ENCODE results near the gene ZBED2. TPM values are rescaled to one million over a fixed set of nuclear protein-coding genes. Genes with fewer than 3 reads are reported as not detected.

Gene ZBED2
- total and polyA plus RNA-seq, 2 donors (not counting 3 experiments of a cell fraction or from before 2014, with no cell fraction given) = not detected

DNA sequence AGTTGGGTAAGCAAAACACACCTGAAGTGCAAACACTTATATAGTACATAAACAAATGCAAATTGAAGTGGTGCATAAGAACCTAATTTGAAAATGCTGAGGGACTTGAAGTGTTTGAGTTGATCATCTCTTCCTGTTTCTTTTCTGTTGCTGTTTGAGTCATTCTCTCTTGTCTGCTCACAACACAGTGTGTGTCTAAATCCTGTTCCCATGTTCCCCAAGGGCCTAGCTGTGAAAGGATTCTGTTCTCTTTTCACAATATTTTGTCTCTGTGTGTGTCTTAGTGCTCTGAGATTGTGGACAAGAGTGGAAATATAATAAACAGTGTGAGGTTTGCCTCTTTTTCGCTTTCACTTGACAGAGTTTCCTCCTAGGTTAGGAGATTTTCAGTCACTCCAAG lies 47.1 kb downstream of the ZBED2 start:
- Histone ChIP-seq H3K9me1 (replicated peaks; ENCODE audit: control insufficient read depth, extremely low read depth, insufficient read depth, low read length) (no peaks in the 10 kb centered on the region), H4K20me1 (replicated peaks; ENCODE audit: control insufficient read depth, extremely low read depth, insufficient read depth, low read length) (no peaks in the 10 kb centered on the region), H3K4me1 (ENCODE audit: control insufficient read depth, extremely low read depth, insufficient read depth, low read length) (no peaks in the 10 kb centered on the region), H3K4me2 (ENCODE audit: insufficient read depth, low read length) (no peak overlapping the region), H3K4me3 (replicated peaks in 1 of 3; ENCODE audit: insufficient read depth in 1 of 3, low read depth in 1 of 3, low read length in 3 of 3) (no peak overlapping the region), H2AFZ (ENCODE audit: low read depth, low read length) (no peak overlapping the region), H3K9me3 (replicated peaks; ENCODE audit: control insufficient read depth, insufficient read depth, low read length) (no peaks in the 10 kb centered on the region), H3K27ac (ENCODE audit: insufficient read depth, low read depth, low read length) (no peak overlapping the region), H3K36me3 (ENCODE audit: control insufficient read depth in 2 of 2, extremely low read depth in 1 of 2, insufficient read depth in 2 of 2, low read length in 2 of 2) (no peaks in the 10 kb centered on the region), H3K27me3 (ENCODE audit: control insufficient read depth in 2 of 2, insufficient read depth in 2 of 2, low read length in 2 of 2) (peaks cover 0 to 2% of the 10 kb centered on the region in 2 experiments), H3K79me2 (ENCODE audit: control insufficient read depth, insufficient read depth, low read length) (no peaks in the 10 kb centered on the region), H3K9ac (replicated peaks; ENCODE audit: extremely low read depth, insufficient read depth, low read length) (no peak overlapping the region)
- DNase-seq (ENCODE audit: low read depth, low spot score) = no peak
- no peak for FAIRE-seq
- dilution Hi-C loops (cut with MboI; ENCODE audit: extremely low pct_ligation_motif_present, low sequenced_read_pairs) = no loop called here
- TF ChIP-seq JUN (IDR thresholded peaks at IDR 0.05; ENCODE audit: borderline replicate concordance, insufficient read depth, insufficient read length, low read depth) (no peak), MYC (IDR thresholded peaks at IDR 0.05; ENCODE audit: low read depth, low read length) (no peak)
- POLR2A ChIA-PET = no interaction called here
- CTCF ChIA-PET = no interaction called here
- intact Hi-C loops (cut with micrococcal nuclease) = no loop called here
- BruUV-seq (replicated peaks) = no TSS peak

DNA sequence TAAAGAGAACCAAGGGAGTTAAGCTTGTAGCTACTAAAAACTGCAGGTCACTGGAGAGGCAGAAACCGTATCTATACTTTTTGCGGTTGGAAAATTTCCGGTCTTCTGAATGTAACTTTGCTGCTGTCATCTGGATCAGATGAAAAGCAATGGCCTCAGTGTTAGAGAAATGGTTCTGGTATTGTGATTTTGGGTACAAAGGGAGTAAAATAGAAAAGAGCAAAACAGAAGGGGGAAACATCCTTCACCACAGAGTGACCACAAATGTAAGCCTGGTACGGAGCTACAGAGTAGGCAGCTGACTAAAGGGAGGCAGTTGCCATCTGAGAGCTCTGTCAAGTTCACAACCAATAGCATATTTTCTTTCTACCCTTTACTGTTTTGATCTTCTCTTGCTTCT lies 47.5 kb downstream of the ZBED2 start:
- intact Hi-C loops (cut with micrococcal nuclease) = no loop called here
- FAIRE-seq = no peak
- TF ChIP-seq MYC (IDR thresholded peaks at IDR 0.05; ENCODE audit: low read depth, low read length) (no peak), POLR2AphosphoS5 (IDR thresholded peaks at IDR 0.05; ENCODE audit: insufficient read depth, low read depth, low read length) (no peak), POLR2A (IDR thresholded peaks at IDR 0.05; ENCODE audit: low read depth, low read length) (no peak)
- TF ChIP-seq, protein P1, sequence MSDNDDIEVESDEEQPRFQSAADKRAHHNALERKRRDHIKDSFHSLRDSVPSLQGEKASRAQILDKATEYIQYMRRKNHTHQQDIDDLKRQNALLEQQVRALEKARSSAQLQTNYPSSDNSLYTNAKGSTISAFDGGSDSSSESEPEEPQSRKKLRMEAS (IDR thresholded peaks at IDR 0.05; ENCODE audit: insufficient read depth, insufficient read length) = no peak
- no peaks in the 10 kb centered on the region for H3K4me1 ChIP-seq (ENCODE audit: control insufficient read depth, extremely low read depth, insufficient read depth, low read length)
- ChIA-PET POLR2A (no interaction called here), CTCF (no interaction called here)
- no peaks in the 10 kb centered on the region for H3K79me2 ChIP-seq (ENCODE audit: control insufficient read depth, insufficient read depth, low read length)
- H3K4me2 ChIP-seq (ENCODE audit: insufficient read depth, low read length) = no peak overlapping the region
- H3K4me3 ChIP-seq (replicated peaks in 1 of 3; ENCODE audit: insufficient read depth in 1 of 3, low read depth in 1 of 3, low read length in 3 of 3) = no peak overlapping the region
- no peaks in the 10 kb centered on the region for H3K9me1 ChIP-seq (replicated peaks; ENCODE audit: control insufficient read depth, extremely low read depth, insufficient read depth, low read length)
- dilution Hi-C loops (cut with MboI; ENCODE audit: extremely low pct_ligation_motif_present, low sequenced_read_pairs) = no loop called here
- no peak overlapping the region for H2AFZ ChIP-seq (ENCODE audit: low read depth, low read length)
- no peaks in the 10 kb centered on the region for H3K9me3 ChIP-seq (replicated peaks; ENCODE audit: control insufficient read depth, insufficient read depth, low read length)
- no peaks in the 10 kb centered on the region for H3K36me3 ChIP-seq (ENCODE audit: control insufficient read depth in 2 of 2, extremely low read depth in 1 of 2, insufficient read depth in 2 of 2, low read length in 2 of 2)
- no peak for DNase-seq (ENCODE audit: low read depth, low spot score)
- H3K27ac ChIP-seq (ENCODE audit: insufficient read depth, low read depth, low read length) = no peak overlapping the region
- no TSS peak for BruUV-seq (replicated peaks)
- peaks cover 0 to 2% of the 10 kb centered on the region in 2 experiments for H3K27me3 ChIP-seq (ENCODE audit: control insufficient read depth in 2 of 2, insufficient read depth in 2 of 2, low read length in 2 of 2)
- H3K9ac ChIP-seq (replicated peaks; ENCODE audit: extremely low read depth, insufficient read depth, low read length) = no peak overlapping the region
- no peaks in the 10 kb centered on the region for H4K20me1 ChIP-seq (replicated peaks; ENCODE audit: control insufficient read depth, extremely low read depth, insufficient read depth, low read length)

All from endothelial cell of umbilical vein (primary cell).